ENCODE data around the gene OR10T2. TPM values are rescaled to one million over a fixed set of nuclear protein-coding genes. Genes with fewer than 3 reads are reported as not detected.

OR10T2 gene
- total and polyA plus RNA-seq, 12 donors = not detected

DNA sequence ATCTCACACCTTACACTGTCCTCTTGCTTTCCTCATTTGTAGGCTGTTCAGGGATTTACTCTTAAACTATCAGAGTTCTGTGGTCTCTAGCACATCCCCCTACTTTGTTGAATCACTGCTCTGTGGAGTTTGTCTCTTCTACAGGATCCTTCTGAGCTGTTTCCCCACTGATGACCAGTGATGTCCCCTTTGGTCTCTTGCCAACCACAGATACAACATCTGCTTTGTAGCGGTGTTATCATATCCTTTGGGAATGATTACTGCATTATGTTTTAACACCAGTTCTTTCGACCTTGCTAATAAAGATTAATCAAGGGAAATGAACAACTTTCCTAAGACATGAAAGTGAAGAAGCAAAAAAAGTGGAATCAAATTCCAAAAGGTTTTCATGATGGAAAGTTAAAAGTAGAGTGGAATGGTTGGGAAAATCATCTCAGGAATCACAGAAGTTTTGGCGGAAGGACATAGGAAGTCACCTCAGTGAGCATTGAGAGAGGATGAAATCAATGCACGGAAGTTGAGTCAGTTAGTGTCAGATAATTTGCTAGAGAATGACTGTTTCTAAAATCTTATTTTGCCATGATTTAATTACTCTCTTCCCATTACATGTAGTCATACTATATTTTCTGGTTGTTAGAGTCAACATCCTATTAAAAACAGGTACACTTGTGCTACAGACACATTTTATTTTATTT, 15.5 kb upstream of the OR10T2 start:
- no peaks in the 10 kb centered on the region for H3K27me3 ChIP-seq
- TF ChIP-seq, protein P1, sequence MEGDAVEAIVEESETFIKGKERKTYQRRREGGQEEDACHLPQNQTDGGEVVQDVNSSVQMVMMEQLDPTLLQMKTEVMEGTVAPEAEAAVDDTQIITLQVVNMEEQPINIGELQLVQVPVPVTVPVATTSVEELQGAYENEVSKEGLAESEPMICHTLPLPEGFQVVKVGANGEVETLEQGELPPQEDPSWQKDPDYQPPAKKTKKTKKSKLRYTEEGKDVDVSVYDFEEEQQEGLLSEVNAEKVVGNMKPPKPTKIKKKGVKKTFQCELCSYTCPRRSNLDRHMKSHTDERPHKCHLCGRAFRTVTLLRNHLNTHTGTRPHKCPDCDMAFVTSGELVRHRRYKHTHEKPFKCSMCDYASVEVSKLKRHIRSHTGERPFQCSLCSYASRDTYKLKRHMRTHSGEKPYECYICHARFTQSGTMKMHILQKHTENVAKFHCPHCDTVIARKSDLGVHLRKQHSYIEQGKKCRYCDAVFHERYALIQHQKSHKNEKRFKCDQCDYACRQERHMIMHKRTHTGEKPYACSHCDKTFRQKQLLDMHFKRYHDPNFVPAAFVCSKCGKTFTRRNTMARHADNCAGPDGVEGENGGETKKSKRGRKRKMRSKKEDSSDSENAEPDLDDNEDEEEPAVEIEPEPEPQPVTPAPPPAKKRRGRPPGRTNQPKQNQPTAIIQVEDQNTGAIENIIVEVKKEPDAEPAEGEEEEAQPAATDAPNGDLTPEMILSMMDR (IDR thresholded peaks at IDR 0.05) = no peak
- intact Hi-C loops (cut with DNase I) = no loop called here
- H3K4me1 ChIP-seq = no peaks in the 10 kb centered on the region
- H3K36me3 ChIP-seq = no peaks in the 10 kb centered on the region
- DNase-seq = no peak
- no peak for ATAC-seq
- 63 to 74% methylated on average over 4 of the region's 4 CpGs for WGBS, 2 donors
- H3K27ac ChIP-seq = no peak overlapping the region
- H3K9me3 ChIP-seq = no peaks in the 10 kb centered on the region
- H3K4me3 ChIP-seq = no peak overlapping the region

DNA sequence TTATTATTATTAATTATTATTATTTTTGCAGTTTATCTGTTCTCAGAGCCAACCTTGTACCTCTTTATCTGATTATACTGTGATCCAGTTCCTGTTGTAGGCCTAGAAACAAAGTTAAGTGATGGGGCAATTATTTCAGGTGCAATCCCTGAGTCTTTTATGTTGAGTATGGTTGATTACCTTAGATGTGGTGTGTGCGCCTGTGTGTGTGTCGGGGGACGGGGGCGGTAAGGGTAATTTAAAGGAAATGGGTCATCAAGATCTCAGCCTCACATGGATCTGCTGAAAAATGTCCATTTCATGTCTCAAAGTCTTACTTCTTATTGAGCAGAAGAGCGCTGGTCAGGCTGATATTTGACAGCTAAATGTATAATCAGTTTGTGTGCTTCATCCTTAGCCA, 7.8 kb upstream of the OR10T2 start:
- WGBS, 2 donors = 74 to 89% methylated on average over 5 of the region's 5 CpGs
- no peak overlapping the region for H3K4me3 ChIP-seq
- no peaks in the 10 kb centered on the region for H3K27me3 ChIP-seq
- H3K9me3 ChIP-seq = no peaks in the 10 kb centered on the region
- intact Hi-C loops (cut with DNase I) = no loop called here
- ATAC-seq = no peak
- DNase-seq = no peak
- H3K27ac ChIP-seq = no peak overlapping the region
- no peaks in the 10 kb centered on the region for H3K4me1 ChIP-seq
- H3K36me3 ChIP-seq = no peaks in the 10 kb centered on the region
- TF ChIP-seq, protein P1 (IDR thresholded peaks at IDR 0.05) = no peak

DNA sequence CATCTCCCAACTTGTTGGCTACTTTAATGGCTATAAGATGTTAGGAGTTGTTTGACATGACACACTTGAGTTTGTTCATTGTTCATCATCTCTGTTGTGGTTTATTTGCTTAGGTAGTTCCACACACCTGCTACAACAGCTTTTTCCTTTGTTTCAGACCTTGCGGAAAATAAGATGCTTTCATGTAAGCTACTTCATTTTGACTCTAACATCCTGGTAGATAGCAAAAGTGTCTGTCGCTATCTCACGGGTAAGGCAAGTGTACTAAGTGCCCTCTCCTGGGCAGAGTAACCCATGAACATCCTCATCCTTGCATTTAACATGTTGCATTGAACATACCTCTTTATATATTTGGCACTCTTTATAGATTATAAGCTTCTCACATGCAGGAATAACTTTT, 1.6 kb upstream of the OR10T2 start:
- H3K27ac ChIP-seq = no peak overlapping the region
- no peak for DNase-seq
- H3K27me3 ChIP-seq = no peaks in the 10 kb centered on the region
- TF ChIP-seq, protein P1 (IDR thresholded peaks at IDR 0.05) = no peak
- no peaks in the 10 kb centered on the region for H3K4me1 ChIP-seq
- no peaks in the 10 kb centered on the region for H3K36me3 ChIP-seq
- H3K4me3 ChIP-seq = no peak overlapping the region
- 77 to 80% methylated on average over 3 of the region's 3 CpGs for WGBS, 2 donors
- H3K9me3 ChIP-seq = no peaks in the 10 kb centered on the region
- ATAC-seq = no peak
- intact Hi-C loops (cut with DNase I) = no loop called here

DNA sequence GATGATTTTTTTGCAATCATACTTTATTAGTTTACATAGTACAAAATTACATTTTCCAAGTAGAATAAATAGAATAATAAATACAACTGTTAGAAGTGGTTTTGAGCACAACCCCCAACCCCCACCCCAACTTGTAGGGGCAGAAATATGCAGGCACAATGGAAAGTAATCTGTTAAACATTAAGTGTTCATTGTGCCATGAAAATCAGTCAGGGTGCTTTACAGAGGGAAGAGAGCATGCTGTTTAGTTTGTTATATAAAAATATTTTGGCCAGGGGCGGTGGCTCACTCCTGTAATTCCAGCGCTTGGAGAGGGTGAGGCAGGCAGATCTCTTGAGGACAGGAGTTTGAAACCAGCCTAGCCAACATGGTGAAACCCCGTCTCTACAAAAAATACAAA, 2.6 kb downstream of the OR10T2 start:
- no peaks in the 10 kb centered on the region for H3K4me1 ChIP-seq
- no peak overlapping the region for H3K4me3 ChIP-seq
- TF ChIP-seq, protein P1 (IDR thresholded peaks at IDR 0.05) = no peak
- 88 to 92% methylated on average over 3 of the region's 3 CpGs for WGBS, 2 donors
- no peak for DNase-seq
- intact Hi-C loops (cut with DNase I) = no loop called here
- H3K27ac ChIP-seq = no peak overlapping the region
- no peaks in the 10 kb centered on the region for H3K27me3 ChIP-seq
- no peak for ATAC-seq
- H3K36me3 ChIP-seq = no peaks in the 10 kb centered on the region
- no peaks in the 10 kb centered on the region for H3K9me3 ChIP-seq

Data from heart right ventricle (tissue), 16 donors.